Spleen (tissue), 11 donors: ENCODE data around the gene GREB1L. TPM values are rescaled to one million over a fixed set of nuclear protein-coding genes. Genes with fewer than 3 reads are reported as not detected.

ENCODE experiments used
- DNase-seq: peaks from one replicate; pipeline ENCODE4 v3.0.0-alpha.2; 2020
- H3K27ac ChIP-seq, 8 donors: fragments of 200-600 bp; sonication (generic) in 7 of 8; 1 replicate in 4 of 8; 2 replicates in 4 of 8; pipeline versions ENCODE4 v1.5.0 to v1.8.0; 2016 to 2021; ENCODE audit warnings: inconsistent platforms in 4 of 8, mild to moderate bottlenecking in 4 of 8, moderate library complexity in 1 of 8
- H3K27me3 ChIP-seq, 7 donors: fragments of 200-600 bp; sonication (generic) in 6 of 7; replicated peaks in 1 of 7; 1 replicate in 4 of 7; 2 replicates in 3 of 7; pipeline versions ENCODE4 v1.5.0 to v1.8.0; 2016 to 2021; ENCODE audit warnings: inconsistent platforms in 3 of 7, mild to moderate bottlenecking in 1 of 7
- H3K36me3 ChIP-seq, 6 donors: fragments of 200-600 bp; sonication (generic) in 5 of 6; 1 replicate in 4 of 6; 2 replicates in 2 of 6; pipeline versions ENCODE4 v1.5.0 to v1.8.0; 2016 to 2021; ENCODE audit warnings: inconsistent platforms in 2 of 6
- H3K4me1 ChIP-seq, 6 donors: fragments of 200-600 bp; sonication (generic) in 5 of 6; 1 replicate in 3 of 6; 2 replicates in 3 of 6; pipeline versions ENCODE4 v1.5.0 to v1.8.0; 2016 to 2021; ENCODE audit warnings: inconsistent platforms in 3 of 6
- H3K4me3 ChIP-seq, 8 donors: fragments of 200-600 bp; sonication (generic) in 7 of 8; 1 replicate in 4 of 8; 2 replicates in 4 of 8; pipeline versions ENCODE4 v1.5.0 to v1.8.0; 2016 to 2021; ENCODE audit warnings: inconsistent platforms in 4 of 8, mild to moderate bottlenecking in 4 of 8, moderate library complexity in 2 of 8
- H3K9me3 ChIP-seq, 8 donors: fragments of 200-600 bp; sonication (generic) in 7 of 8; 1 replicate in 4 of 8; 2 replicates in 4 of 8; pipeline versions ENCODE4 v1.5.0 to v1.8.0; 2016 to 2021; ENCODE audit warnings: inconsistent platforms in 4 of 8
- POLR2A ChIP-seq, 3 donors: fragments of 450-650 bp; IDR thresholded peaks; one replicate each; pipeline ENCODE4 v1.5.1; 2017; ENCODE audit warnings: antibody characterized with exemption in 3 of 3, mild to moderate bottlenecking in 1 of 3
- POLR2AphosphoS5 ChIP-seq, 3 donors: sonication (generic); formaldehyde crosslinking; IDR thresholded peaks; one replicate each; pipeline ENCODE4 v1.5.1; 2017; ENCODE audit warnings: antibody characterized with exemption in 3 of 3
- WGBS, 5 donors: extraction: QIAGEN DNeasy Blood & Tissue Kit in 3 of 5; methylation state at CpG; one replicate each; pipeline versions ENCODE4 v1.1.5 to v1.1.7; 2013 to 2018; 5-methylcytosine and 5-hydroxymethylcytosine counted together
- intact Hi-C: fragments of 100-400 bp; cut with DNase I; formaldehyde crosslinking; loops from one replicate; pipeline ENCODE4 v1.15.0; 2023; ENCODE audit warnings: low total_unique reads
- polyA plus RNA-seq, 3 donors: library from polyadenylated mRNA; stranded (reverse); fragments of 200-250 nt; gene quantifications; one replicate each; pipeline ENCODE4 v1.2.1, GENCODE V29; 2013
- total RNA-seq, 7 donors: library from RNA; depleted of rRNA in 3 of 7; stranded (reverse); fragments of >200 nt in 3 of 7; fragmentation: NEBNext Ultra II Directional in 4 of 7; extraction: Animal tissue kit (Norgen Biotek cat#: 25700) in 4 of 7; gene quantifications; one replicate each; pipeline versions ENCODE4 v1.1.0 to v1.2.1, GENCODE V29; 2016 to 2021
- TF ChIP-seq, protein P1 (sequence below), 11 experiments: fragments of 200-600 bp in 7 of 11; fragments of 450-650 bp in 4 of 11; sonication (generic) in 4 of 11; IDR thresholded peaks in 8 of 11; conservative IDR thresholded peaks in 3 of 11; 1 replicate in 7 of 11; 2 replicates in 4 of 11; pipeline versions ENCODE4 v1.4.0 to v1.8.0; 2016 to 2021; ENCODE audit warnings: antibody characterized with exemption in 11 of 11, inconsistent platforms in 4 of 11, mild to moderate bottlenecking in 1 of 11
- donor health status: healthy with polysubstance abuse.
- donor health status: DM: no; HTN: no; CAD: no; lungs with moderate emphysema.
- donor health status: DM: no; HTN: no; CAD: no.
- donor health status: Bipolar disorder and iron deficiency.
- donor health status: healthy.
- donor health status: DM: no; HTN: no; CAD: no.
- donor health status: DM: yes; HTN: yes; CAD: no.

The GREB1L gene
- total and polyA plus RNA-seq, 10 donors: under 0.01 to 0.79 (median 0.57) TPM

DNA sequence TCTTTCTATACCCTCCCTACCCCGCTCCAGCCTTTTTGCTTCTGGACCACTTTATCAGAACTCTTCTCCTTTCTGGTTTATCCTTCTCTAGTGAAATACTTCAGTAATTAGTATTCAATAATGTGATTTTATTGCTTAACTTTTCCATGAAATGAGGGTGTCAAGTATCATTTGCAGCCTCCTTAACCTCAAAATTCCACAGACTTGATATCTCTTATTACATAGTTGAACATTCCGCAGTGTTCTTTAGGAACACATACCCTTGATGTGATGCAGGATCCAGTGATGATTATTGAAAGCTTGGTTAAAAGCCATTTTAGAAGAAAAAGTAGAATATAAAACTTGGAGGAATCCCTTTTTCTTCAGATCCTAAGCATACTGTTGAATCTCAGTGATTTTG, 94.8 kb downstream of the GREB1L start:
- 84 to 94% (median 91%) methylated on average over 2 of the region's 2 CpGs for WGBS, 5 donors
- intact Hi-C loops: no loop called here
- no peak for DNase-seq
- TF ChIP-seq POLR2AphosphoS5 (IDR thresholded peaks at IDR 0.05) (no peak), POLR2A (IDR thresholded peaks at IDR 0.05) (no peak)
- TF ChIP-seq, protein P1, sequence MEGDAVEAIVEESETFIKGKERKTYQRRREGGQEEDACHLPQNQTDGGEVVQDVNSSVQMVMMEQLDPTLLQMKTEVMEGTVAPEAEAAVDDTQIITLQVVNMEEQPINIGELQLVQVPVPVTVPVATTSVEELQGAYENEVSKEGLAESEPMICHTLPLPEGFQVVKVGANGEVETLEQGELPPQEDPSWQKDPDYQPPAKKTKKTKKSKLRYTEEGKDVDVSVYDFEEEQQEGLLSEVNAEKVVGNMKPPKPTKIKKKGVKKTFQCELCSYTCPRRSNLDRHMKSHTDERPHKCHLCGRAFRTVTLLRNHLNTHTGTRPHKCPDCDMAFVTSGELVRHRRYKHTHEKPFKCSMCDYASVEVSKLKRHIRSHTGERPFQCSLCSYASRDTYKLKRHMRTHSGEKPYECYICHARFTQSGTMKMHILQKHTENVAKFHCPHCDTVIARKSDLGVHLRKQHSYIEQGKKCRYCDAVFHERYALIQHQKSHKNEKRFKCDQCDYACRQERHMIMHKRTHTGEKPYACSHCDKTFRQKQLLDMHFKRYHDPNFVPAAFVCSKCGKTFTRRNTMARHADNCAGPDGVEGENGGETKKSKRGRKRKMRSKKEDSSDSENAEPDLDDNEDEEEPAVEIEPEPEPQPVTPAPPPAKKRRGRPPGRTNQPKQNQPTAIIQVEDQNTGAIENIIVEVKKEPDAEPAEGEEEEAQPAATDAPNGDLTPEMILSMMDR (IDR thresholded peaks at IDR 0.05 in 8 of 11, conservative IDR thresholded peaks at IDR 0.05 in 3 of 11): no peak
- Histone ChIP-seq H3K27me3 (no peaks in the 10 kb centered on the region), H3K9me3 (no peaks in the 10 kb centered on the region), H3K4me3 (no peak overlapping the region), H3K27ac (no peak overlapping the region), H3K36me3 (no peaks in the 10 kb centered on the region), H3K4me1 (no peaks in the 10 kb centered on the region)

GRCh38 chr18:21341141-21341540, 99.1 kb downstream of the GREB1L start:
- Histone ChIP-seq H3K27ac (no peak overlapping the region), H3K9me3 (no peaks in the 10 kb centered on the region), H3K4me1 (no peaks in the 10 kb centered on the region), H3K36me3 (no peaks in the 10 kb centered on the region), H3K27me3 (no peaks in the 10 kb centered on the region), H3K4me3 (no peak overlapping the region)
- TF ChIP-seq POLR2AphosphoS5 (IDR thresholded peaks at IDR 0.05) (no peak), POLR2A (IDR thresholded peaks at IDR 0.05) (no peak)
- TF ChIP-seq, protein P1 (IDR thresholded peaks at IDR 0.05 in 8 of 11, conservative IDR thresholded peaks at IDR 0.05 in 3 of 11): no peak
- no peak for DNase-seq
- intact Hi-C loops: no loop called here
- 62 to 74% (median 68%) methylated on average over 2 of the region's 2 CpGs for WGBS, 5 donors

GRCh38 chr18:21342372-21342771, 100.3 kb downstream of the GREB1L start:
- intact Hi-C loops: no loop called here
- Histone ChIP-seq H3K4me1 (no peaks in the 10 kb centered on the region), H3K36me3 (no peaks in the 10 kb centered on the region), H3K4me3 (no peak overlapping the region), H3K27ac (no peak overlapping the region), H3K27me3 (no peaks in the 10 kb centered on the region), H3K9me3 (no peaks in the 10 kb centered on the region)
- WGBS, 5 donors: 50 to 81% (median 68%) methylated on average over 1 of the region's 1 CpG
- no peak for TF ChIP-seq POLR2A (IDR thresholded peaks at IDR 0.05)
- TF ChIP-seq, protein P1 (IDR thresholded peaks at IDR 0.05 in 8 of 11, conservative IDR thresholded peaks at IDR 0.05 in 3 of 11): no peak
- no peak for TF ChIP-seq POLR2AphosphoS5 (IDR thresholded peaks at IDR 0.05)
- DNase-seq: no peak

DNA sequence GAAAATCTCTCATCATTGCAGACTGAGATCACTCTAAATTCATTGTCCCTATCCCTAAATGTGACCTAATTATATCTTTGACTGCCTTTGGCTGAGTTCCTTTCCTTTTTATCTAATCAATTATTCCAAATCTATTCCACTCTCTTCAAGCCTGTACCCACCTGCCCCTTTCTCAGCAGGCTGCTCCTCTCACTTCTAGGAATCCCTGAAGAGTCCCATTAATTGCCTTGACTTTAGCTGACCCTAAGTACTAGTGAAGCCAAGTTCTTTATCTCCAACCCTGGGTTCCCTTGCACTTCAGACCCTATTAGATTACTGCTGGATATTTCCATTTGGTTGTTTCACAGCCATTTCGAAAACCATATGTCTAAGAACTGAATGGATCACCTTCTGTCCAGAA, 102.8 kb downstream of the GREB1L start:
- no peak overlapping the region for H3K27ac ChIP-seq
- TF ChIP-seq POLR2AphosphoS5 (IDR thresholded peaks at IDR 0.05) (no peak), POLR2A (IDR thresholded peaks at IDR 0.05) (no peak)
- TF ChIP-seq, protein P1 (IDR thresholded peaks at IDR 0.05 in 8 of 11, conservative IDR thresholded peaks at IDR 0.05 in 3 of 11): no peak
- H3K27me3 ChIP-seq: no peaks in the 10 kb centered on the region
- DNase-seq: no peak
- no peak overlapping the region for H3K4me3 ChIP-seq
- 84 to 94% (median 89%) methylated on average over 1 of the region's 1 CpG for WGBS, 5 donors
- no peaks in the 10 kb centered on the region for H3K36me3 ChIP-seq
- intact Hi-C loops: no loop called here
- no peaks in the 10 kb centered on the region for H3K4me1 ChIP-seq
- no peaks in the 10 kb centered on the region for H3K9me3 ChIP-seq
